ENCODE measurements around the gene CEP85.

GRCh38 chr1:26324550-26324949 lies 90.5 kb downstream of the CEP85 start:
- TF ChIP-seq, protein P1, sequence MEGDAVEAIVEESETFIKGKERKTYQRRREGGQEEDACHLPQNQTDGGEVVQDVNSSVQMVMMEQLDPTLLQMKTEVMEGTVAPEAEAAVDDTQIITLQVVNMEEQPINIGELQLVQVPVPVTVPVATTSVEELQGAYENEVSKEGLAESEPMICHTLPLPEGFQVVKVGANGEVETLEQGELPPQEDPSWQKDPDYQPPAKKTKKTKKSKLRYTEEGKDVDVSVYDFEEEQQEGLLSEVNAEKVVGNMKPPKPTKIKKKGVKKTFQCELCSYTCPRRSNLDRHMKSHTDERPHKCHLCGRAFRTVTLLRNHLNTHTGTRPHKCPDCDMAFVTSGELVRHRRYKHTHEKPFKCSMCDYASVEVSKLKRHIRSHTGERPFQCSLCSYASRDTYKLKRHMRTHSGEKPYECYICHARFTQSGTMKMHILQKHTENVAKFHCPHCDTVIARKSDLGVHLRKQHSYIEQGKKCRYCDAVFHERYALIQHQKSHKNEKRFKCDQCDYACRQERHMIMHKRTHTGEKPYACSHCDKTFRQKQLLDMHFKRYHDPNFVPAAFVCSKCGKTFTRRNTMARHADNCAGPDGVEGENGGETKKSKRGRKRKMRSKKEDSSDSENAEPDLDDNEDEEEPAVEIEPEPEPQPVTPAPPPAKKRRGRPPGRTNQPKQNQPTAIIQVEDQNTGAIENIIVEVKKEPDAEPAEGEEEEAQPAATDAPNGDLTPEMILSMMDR (IDR thresholded peaks at IDR 0.05 in 4 of 5, conservative IDR thresholded peaks at IDR 0.05 in 1 of 5), result no peak
- TF ChIP-seq POLR2A (IDR thresholded peaks at IDR 0.05), result no peak
